ENCODE results near the gene GAS7.

Gene GAS7

DNA sequence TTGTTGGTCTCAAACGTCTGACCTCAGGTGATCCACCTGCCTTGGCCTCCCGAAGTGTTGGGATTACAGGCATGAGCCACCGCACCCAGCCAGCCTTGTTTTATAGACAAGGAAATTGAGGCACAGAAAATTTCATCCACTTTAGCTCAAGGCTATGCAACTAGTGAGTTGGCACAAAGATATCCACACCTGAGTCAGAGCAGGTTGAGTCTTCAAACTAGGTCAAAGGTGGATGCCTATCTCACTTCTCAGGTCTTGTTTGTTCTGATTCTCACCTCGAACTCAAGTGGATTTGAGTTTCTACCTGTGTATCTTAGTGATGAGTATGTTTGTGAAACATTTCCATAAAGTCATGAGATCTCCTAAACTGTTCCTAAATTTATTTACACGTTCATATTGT lies 35.6 kb upstream of the GAS7 start:
- no peaks in the 10 kb centered on the region for H3K36me3 ChIP-seq (replicated peaks)
- no peak for DNase-seq
- no peaks in the 10 kb centered on the region for H3K27me3 ChIP-seq (replicated peaks)
- TF ChIP-seq CTCF (IDR thresholded peaks at IDR 0.05; ENCODE audit: low read depth, low read length, missing control alignments), result no peak
- no peak overlapping the region for H3K4me3 ChIP-seq (ENCODE audit: low read depth, low read length)
- no peak overlapping the region for H3K27ac ChIP-seq
- in situ Hi-C loops (cut with HindIII; ENCODE audit: low pct_ligation_motif_present, low sequenced_read_pairs), result no loop called here

DNA sequence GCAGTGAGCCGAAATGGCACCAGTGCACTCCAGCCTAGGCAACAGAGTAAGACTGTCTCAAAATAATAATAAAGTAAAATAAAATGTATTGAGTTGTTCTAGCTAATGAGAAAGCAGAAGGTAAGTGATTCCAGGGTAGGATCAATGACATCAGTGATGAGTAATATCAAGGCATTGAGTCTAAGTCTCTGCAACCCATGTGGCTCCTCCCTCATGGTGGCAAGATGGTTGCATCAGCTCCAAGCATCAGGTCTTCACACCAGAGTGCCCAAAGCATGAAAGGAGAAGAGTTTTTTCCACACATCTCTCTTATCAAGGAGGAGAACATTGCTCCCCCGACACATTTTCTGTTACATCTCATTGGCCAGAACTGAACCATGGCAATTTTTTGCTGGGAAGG lies 34.8 kb upstream of the GAS7 start:
- no peak for TF ChIP-seq CTCF (IDR thresholded peaks at IDR 0.05; ENCODE audit: low read depth, low read length, missing control alignments)
- Histone ChIP-seq H3K4me3 (ENCODE audit: low read depth, low read length) (no peak overlapping the region), H3K27ac (no peak overlapping the region), H3K36me3 (replicated peaks) (no peaks in the 10 kb centered on the region), H3K27me3 (replicated peaks) (no peaks in the 10 kb centered on the region)
- in situ Hi-C loops (cut with HindIII; ENCODE audit: low pct_ligation_motif_present, low sequenced_read_pairs), result no loop called here
- no peak for DNase-seq

- Histone ChIP-seq H3K27ac (no peak overlapping the region), H3K27me3 (replicated peaks) (no peaks in the 10 kb centered on the region), H3K36me3 (replicated peaks) (no peaks in the 10 kb centered on the region), H3K4me3 (ENCODE audit: low read depth, low read length) (no peak overlapping the region)
- TF ChIP-seq CTCF (IDR thresholded peaks at IDR 0.05; ENCODE audit: low read depth, low read length, missing control alignments), result no peak
- DNase-seq, result no peak
- in situ Hi-C loops (cut with HindIII; ENCODE audit: low pct_ligation_motif_present, low sequenced_read_pairs), result no loop called here
Observed at GRCh38 chr17:10229181-10229580, 30.8 kb upstream of the GAS7 start.

DNA sequence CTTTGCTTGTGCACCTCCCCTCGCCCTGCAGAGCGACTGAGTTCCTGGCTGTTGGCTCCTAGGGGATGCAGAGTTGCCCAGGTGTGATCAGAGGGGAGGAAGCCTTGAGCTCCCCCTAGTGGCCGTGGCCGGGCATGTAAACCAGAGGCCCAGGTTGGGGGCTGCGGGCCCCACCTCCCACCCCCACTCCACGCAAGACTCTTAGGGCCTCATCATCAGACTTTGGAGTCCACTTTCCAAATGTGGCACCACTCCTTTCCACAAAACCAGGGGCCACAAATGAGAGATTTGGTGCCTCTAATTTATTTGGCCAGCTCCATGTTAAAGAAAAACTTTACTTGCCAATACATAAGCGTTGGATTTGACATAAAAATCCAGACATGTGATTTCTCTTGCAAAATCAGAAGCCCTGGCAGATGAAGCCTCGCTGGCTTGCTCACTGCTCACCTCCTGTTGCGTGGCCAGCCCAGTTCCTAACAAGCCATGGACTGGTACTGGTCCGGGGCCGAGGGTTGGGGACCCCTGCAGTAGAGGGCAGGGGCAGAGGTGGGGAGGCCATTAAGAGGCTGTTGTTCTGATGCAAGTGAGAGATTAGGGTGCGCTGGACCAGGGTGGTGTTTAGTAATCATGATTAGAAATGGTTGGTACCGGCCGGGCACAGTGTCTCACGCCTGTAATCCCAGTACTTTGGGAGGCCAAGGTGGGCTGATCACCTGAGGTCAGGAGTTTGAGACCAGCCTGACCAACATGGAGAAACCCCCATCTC lies 28.7 kb upstream of the GAS7 start:
- in situ Hi-C loops (cut with HindIII; ENCODE audit: low pct_ligation_motif_present, low sequenced_read_pairs), result no loop called here
- no peak overlapping the region for H3K27ac ChIP-seq
- H3K36me3 ChIP-seq (replicated peaks), result no peaks in the 10 kb centered on the region
- peak; percentile 88 for TF ChIP-seq CTCF (IDR thresholded peaks at IDR 0.05; ENCODE audit: low read depth, low read length, missing control alignments)
- H3K27me3 ChIP-seq (replicated peaks), result no peaks in the 10 kb centered on the region
- no peak overlapping the region for H3K4me3 ChIP-seq (ENCODE audit: low read depth, low read length)
- DNase-seq, result no peak

- Histone ChIP-seq H3K4me3 (ENCODE audit: low read depth, low read length) (no peak overlapping the region), H3K27me3 (replicated peaks) (no peaks in the 10 kb centered on the region), H3K27ac (no peak overlapping the region), H3K36me3 (replicated peaks) (no peaks in the 10 kb centered on the region)
- no peak for DNase-seq
- no peak for TF ChIP-seq CTCF (IDR thresholded peaks at IDR 0.05; ENCODE audit: low read depth, low read length, missing control alignments)
- in situ Hi-C loops (cut with HindIII; ENCODE audit: low pct_ligation_motif_present, low sequenced_read_pairs), result no loop called here
Observed at GRCh38 chr17:10224582-10225195, 26.3 kb upstream of the GAS7 start.

Data from brain microvascular endothelial cell (primary cell).